Nucleus accumbens (tissue), 56 donors: ENCODE results near the gene TEX19.

Experiments used
- DNase-seq, 56 donors: peaks; one replicate each; lab custom pipeline; 2025; lab: John Stamatoyannopoulos, UW

The TEX19 gene

DNA sequence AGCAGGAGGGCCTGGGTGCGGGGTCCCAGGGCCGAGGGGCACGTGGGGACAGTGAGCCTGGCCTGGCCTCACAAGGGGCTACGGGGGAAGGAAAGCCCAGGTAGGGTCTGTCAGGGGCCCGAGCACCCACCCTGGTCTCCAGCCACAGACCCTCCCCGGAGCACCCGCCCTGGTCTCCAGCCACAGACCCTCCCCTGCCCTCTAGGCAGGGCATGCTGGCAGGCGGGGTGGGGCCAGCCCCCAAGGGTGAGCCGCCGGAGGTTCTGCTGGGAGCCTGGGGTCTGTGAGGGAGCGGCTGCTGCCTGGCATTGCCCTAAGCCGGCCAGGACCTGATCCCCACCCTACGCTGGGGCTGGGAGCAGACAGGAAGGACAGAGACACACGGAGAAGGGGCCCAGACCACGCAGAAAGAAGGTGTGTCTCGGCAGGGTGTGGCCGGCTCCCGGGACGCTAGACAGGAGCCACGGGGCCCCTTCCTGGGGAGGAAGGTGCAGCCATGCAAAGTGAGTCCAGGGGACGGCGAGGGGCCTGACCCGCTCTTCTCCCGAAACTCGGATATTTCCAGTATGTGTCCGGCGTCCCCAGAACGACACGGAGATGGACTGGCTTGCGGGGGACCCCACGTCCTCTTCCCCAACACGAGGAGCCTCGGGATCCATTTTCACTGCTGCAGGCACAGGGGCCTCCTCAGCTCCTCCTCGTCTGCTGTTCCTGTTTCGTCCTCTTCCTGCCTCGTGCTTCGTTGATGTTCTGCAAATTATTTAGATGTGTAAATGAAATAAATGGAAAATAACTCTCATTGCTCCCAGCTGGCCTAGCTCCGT is 28.0 kb downstream of the TEX19 start:
- no peak for DNase-seq

DNA sequence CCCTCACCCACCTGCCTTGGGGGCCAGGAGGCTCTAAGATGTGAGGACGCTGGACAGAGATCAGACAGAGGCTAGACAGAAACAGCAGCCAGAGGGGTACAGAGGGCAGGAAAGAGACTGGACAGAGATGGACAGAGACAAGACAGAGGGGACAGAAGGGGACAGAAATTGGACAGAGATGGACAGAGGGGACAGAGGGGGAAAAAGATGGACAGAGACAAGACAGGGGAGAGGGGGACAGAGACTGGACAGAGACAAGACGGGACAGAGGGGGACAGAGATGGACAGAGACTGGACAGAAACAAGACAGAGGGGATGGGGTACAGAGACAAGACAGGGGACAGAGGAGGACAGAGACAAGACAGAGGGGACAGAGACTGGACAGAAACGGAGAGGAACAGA is 28.7 kb downstream of the TEX19 start:
- no peak for DNase-seq

DNA sequence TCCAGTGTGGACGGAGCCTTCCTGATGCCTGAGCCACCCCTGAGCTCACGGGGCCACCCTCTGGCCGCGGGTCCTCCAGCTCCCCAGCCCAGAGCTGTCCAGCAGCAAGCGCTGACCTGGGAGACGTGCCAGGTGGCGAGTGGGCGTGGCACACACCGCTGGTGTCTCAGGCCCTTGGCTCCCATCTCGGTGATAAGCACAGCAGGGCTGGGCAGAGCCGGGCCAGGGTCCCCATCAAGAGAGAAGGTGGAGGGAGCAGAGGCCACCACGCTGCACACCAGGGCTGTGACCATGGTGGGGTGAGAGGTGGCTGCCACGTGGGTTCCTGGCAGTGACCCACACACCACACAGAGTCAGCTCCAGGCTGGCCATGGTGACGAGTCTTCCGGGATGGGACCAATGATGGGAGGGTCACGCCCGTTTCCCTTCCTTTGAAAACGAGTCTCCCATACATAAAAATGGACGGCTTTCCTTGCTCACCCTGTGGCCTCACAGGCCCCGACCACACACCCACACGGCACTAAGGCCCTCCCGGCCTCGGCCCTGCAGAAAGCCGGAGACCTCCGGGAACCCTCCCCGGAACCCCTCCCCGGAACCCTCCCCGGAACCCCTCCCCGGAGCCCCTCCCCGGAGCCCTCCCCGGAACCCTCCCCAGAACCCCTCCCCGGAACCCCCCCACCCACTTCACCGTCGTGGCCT is 29.3 kb downstream of the TEX19 start:
- DNase-seq: no peak

DNA sequence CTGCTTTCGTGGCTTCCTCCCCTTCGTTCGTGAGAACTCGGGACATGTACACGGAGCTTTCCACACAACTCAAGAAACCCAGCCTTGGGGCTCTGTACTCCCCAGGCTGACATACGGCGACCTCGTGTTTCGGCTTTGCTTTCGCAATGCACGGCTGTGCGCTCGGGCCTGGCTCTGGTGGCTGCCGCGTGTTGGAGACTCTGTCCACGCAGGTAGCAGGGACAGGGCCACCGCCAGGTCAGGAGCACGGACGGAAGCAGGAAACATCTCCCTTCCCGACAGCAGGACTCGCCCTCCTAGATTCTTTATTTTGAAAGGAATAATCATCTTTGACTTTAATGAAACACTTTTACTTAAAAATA is 29.9 kb downstream of the TEX19 start:
- no peak for DNase-seq

DNA sequence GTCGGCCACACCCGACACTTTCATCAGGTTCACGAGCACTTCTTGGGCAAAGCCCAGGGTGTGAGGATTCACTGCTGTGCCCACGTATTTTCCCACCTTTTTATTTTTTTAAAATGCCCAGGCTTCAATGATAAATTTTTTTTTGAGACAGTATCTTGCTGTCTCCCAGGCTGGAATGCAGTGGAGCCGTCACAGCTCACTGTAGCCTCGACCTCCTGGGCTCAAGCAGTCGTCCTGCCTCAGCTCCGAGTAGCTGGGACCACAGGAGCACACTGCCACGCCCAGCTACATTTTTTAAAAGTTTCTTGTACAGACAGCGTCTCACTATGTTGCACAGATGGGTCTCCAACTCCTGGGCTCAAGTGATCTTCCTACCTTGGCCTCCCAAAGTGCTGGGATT is 30.3 kb downstream of the TEX19 start:
- no peak for DNase-seq

DNA sequence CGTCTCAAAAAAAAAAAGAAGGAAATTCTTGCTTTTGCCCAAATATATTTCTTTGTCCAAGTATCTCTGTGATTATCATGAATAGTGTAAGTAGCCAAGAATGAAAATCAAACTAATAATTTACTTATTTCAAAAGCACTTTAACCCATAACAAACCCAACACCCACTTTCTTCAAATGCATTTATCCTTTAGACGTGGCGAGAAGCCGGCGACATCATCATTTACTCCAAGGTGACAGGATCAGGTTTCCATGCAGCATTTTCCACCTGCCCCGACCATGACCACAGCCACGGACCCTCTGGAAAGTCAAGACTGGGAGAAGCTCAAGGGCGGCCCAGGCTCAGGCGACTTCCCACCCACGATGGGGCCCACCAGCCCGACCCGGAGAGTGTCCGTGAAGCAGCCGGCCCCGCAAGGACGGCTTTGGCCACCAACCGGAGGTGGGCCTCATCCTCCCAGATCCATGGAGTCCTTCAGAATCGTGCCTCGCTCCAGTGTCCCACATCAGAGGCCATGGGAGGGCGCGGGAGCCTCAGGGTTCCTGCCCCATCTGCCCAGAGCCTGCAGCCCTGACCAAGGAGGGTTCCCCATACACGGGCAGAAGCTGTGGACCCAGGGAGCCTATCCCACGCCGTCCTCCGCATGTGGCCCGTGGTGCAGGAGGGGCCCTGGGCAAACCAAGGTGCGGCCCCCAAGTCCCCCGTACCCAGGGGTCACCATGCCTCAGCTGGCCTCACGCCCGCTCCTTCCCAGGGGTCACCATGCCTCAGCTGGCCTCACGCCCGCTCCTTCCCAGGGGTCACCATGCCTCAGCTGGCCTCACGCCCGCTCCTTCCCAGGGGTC is 31.2 kb downstream of the TEX19 start:
- no peak for DNase-seq

DNA sequence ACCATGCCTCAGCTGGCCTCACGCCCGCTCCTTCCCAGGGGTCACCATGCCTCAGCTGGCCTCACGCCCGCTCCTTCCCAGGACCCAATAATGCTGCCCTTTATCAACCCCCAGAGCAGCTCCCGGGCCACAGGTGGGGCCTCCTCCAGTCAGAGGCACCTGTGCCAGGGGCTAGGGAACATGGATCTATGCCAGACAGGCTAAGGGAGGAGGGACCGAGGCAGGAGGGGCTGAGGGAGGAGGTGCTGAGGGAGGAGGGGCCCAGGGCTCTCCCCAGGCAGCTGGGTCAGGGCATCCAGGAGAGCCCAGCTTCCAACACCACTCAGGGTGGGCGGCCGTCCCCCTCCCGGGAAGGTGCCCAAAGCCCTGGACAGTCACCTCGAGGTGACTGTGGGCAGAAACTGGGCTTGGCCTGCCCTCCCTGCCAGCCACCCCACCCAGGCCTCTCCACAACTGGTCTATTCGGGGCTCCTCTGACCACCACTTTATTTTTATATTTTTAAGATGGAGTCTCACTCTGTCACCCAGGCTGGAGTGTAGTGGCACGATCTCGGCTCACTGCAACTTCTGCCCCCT is 31.9 kb downstream of the TEX19 start:
- no peak for DNase-seq

DNA sequence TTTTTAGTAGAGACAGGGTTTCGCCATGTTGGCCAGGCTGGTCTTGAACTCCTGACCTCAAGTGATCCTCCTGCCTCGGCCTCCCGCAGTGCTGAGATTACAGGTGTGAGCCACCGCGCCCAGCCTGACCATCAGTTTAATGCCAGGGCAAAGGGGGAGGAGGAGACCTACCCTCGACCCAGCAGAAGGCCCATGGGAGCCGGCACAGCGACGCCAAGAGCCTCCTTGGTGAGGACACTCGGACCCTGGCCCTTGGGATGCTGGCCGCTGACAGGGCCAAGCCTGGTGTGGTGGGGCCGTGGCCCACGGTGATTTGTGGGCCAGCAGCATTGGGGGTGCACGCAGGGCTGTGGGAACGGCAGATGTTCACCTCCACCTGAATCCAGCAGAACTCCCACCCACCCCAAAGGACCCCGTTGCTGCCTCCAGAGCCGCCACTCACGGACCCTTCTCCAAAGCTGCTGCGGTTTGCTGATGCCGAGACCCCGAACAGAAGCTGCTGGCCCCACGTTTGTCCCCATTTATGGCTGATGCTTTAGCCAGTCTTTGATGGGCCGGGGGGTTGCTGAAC is 32.5 kb downstream of the TEX19 start:
- no peak for DNase-seq

DNA sequence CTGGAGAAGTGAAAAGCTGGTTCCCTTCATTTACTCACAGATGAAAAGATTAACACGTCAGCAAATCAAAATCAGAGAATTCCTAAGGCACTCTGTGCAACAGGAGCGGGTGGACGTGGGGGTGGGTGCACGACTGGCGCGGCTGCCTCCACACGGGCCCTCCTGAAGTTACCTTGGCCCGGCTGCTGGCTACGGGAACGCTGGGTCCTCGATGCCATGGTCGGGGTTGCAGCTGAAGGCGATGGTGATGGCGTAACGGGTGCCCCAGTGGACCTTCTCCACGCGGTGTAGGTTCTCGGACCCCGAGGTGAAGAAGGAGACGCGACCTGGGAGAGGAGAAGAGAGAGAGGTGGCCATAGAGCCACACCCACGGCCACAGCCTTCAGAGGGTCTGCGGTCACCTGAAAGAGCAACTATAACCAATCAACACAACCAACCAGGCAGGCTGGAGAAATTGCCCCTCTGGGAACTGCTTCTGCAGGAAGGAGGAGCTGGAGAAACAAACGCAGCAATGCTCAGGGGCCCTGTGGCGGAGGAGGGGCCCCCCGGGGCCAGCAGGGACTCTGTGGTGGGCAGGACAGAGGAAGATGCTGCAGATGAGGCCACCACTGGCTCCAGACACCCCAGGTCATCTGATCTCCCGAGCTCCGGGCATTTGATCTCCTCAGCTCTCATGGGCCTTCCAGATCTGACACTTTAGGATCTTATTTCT is 33.3 kb downstream of the TEX19 start:
- DNase-seq: no peak

DNA sequence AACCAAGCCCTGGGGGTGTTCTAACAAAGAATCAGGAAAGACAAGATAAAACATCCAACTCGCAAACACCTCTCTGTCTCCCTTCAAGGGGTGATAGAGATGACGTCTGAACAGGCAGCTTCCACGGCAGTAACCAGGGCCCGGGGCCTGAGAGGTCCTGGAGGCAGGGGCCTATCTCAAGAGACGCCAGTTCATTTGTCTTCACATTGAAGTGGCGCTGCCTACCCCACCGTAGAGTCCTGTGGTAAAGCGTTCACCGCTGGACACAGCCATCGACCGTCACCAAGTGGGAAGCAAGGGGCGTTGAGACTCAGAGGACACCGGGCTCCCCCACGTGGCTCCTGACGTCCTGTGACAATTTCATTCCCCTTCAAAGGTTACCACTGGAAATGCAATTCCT is 33.9 kb downstream of the TEX19 start:
- no peak for DNase-seq

DNA sequence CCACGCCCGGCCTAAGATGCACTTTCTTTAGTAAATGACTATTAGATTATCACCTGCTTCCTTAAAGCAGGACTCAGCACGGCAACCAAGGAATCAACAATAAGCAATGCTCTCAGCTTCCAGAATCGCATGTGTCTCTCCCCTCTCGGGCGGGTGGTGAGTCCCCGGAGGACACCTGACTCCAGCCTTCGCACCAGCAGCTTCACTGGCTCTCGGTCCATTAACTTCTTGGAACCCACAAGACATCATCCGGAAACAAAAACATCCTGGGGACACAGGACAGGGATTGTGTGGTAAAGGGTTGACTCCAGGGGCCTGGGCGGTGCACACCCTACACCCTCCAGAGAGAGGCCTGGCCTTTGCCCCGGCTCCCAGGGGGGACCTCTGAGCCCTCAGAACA is 35.2 kb downstream of the TEX19 start:
- DNase-seq: no peak

DNA sequence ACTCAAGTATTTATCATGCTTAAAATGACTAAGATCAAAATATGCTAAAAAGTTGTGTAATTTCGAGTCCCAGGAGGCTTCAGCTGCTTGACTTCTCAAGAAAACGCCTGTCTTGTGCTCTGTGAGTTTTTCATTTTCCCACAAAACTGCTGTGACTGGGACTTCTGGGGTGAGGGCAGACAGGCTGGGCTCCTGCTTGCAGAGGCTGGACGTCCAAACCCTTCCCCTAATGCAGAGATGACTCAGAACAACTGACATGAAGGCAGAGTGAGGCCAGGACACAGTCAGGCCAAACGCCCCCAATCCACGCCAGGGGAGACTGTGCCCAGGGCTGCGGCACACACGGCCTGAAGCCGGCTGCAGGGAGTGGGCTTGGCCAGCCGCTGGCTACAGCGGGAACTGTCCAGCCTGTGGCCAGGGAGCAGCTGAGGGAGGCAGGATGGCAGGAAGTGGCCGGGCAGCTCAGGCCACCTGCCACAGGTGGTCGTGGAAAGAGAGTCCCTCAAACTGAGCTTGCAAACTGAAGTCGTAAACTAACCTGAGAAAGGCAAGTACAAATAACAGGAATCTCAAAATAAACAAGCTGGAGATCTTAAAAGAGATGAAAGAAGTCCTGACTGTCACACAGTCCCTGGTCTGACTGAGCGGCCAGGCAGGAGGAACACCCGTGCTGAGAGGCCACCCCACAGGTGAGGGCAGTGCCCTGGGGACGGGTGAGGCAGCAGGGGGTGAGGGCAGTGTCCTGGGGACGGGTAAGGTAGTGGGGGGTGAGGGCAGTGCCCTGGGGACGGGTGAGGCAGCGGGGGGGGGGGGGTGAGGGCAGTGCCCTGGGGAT is 37.8 kb downstream of the TEX19 start:
- DNase-seq: no peak

DNA sequence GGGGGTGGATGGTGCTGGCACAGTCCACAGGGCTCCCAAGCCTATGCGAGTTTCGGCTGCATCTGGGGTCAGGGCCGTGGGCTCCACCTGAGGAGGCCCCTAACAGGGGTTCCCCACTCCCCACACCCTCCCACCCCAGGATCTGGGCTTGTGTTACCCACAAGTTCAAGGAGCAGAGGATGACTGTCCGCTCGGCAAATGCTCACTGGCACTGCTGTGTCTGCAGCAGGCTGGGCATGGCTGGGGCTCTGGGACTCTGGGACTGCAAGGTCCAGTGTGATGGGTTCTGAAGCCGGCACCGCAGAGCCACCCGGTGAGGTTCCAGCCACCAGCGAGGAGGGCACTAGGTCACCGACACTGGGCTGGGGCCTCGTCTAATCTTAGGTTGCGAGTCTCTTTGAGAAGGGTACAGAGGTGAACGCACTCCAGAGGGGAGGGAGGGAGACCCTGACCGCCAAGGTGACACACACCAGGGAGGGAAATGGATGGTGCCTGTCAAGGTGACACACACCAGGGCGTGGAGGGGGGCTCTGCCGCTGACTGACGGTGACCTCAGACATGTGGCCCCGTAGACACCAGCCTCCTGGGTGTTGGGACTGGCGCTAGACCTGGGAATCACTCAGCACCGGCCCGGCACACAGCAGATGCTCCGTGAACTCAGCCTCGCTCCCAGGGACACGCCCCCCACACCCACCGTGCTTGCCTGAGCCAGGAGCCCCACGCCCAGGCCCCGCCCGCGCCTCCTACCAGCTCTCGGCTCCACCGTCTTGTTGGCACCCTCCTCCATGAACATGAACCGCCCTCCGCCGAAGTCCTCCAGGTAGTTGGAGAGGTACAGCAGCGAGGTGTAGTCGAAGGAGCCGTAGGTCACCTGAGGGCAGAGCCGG is 38.6 kb downstream of the TEX19 start:
- no peak for DNase-seq

DNA sequence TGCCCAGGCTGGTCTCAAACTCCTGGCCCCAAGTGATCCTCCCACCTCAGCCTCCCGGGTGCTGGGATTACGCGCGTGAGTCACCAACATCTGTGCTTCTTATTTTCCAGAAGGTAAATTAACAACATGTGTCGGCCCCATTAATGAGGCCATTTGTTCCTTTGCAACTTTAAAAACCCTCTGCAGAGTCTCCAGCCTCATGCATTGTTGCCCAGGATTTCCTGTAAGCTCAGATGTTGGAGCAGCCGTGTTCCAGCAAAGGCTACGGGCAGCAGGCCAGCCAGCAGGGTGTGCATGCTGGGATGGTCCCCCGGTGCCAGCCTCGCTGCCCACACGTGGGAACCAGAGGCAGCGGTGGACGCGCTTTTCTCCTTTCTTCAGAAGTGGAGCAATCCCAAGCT is 40.0 kb downstream of the TEX19 start:
- peak in 16 of 56 donors; percentile 4 to 73 (median 24) for DNase-seq

DNA sequence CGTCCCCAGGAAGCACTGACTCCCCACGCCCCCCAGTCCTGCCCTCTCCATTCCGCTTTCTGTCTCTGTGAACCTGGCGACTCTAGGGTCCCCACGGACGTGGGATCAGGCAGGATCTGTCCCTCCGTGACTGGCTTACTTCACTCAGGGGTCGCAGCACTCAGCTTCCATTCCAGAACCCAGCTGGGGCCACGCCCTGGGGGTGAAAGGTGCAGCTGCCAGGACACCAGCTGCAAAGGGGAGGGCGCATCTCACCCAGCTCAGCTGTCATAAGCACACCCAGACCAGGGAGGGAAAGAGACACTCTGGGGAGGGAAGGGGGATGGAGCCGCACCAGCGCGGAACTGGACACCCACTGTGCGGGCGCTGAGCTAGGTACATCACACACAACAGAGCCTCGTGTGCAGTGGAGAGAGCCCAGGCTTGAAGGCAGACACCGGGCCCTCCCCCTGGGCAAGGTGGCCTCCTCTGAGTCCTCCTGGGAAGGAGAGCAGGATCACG is 40.6 kb downstream of the TEX19 start:
- no peak for DNase-seq

DNA sequence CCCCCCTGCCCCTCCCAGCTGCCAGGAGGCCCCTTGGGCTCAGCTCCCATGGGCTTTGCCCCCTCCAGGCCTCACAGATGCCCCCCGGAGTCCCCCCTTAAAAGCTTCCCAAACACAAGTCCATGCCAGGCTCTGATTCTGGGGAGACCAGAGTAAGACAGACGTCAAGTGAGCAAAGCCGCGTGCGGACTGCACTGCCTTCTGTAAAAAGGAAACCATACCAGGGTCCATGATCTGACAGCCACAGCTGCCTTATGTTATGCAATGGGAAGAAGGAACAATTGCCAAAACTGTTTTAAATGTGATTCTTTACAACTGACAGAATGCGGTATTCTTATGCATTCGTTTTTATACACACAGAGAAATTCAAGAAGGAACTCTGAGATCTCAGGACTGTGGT is 41.2 kb downstream of the TEX19 start:
- no peak for DNase-seq

DNA sequence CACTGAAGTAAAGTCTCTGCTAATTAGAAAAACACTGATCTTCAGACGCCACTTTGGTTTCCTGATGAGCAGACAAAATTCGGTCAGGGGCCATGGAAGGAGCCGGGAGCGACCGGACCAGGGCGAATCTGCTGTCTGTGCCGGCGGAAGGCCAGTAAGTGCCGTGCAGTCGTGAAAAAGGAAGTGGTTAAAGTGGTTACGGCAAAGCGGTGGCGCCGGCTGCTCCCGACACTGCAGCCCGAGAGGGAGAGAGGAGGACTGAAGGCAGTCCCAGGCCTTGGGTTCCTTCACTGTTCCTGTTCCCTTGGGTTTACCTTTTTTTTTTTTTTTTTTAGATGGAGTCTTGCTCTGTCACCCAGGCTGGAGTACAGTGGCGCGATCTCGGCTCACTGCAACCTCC is 41.8 kb downstream of the TEX19 start:
- peak in 6 of 56 donors; percentile 0 to 24 (median 10) for DNase-seq

DNA sequence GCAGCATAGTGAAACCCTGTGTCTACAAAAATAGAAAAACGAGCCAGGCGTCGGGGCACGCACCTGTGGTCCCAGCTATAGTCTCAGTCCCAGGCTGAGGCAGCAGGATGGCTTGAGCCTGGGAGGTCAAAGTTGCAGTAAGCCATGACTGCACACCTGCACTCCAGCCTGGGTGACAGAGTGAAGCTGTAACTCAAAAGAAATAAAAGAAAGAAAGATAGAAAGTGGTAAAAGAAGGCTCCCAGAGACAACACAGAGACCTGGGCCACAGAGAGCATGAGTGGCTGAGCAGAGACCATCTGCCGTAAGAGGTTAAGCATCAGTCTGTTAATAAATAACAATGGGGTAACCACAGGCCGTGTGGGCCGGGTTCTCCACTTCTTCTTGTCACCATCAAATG is 43.8 kb downstream of the TEX19 start:
- DNase-seq: no peak
